OCI-LY3 (cell line): ENCODE results near the gene ZFP3.
"Not testable (repeated sequence)": the region's sequence is repeated elsewhere in the genome, so short reads cannot be mapped to it uniquely, and the experiment has no call there.

Source experiments
- H2AFZ ChIP-seq: fragments of 200-600, 300-600 bp; shearing (Covaris generic); 2 replicates; pipeline ENCODE4 v1.6.0; 2014; ENCODE audit warnings: antibody characterized with exemption, low read depth, low read length
- H3K27ac ChIP-seq: fragments of 200-600, 300-600 bp; sonication (generic); 2 replicates; pipeline ENCODE4 v1.5.1; 2014; ENCODE audit warnings: mild to moderate bottlenecking, low read length, moderate library complexity, mixed read lengths
- H3K27me3 ChIP-seq: fragments of 200-600, 300-600 bp; sonication (generic); 2 replicates; pipeline ENCODE4 v1.6.1; 2014; ENCODE audit warnings: low read depth, low read length, mixed read lengths
- H3K36me3 ChIP-seq: fragments of 200-600, 300-600 bp; sonication (generic); replicated peaks from 2 replicates; pipeline ENCODE3; 2014; ENCODE audit warnings: low read depth, low read length, mixed read lengths
- H3K4me1 ChIP-seq: fragments of 300-600, 200-600 bp; sonication (generic); 2 replicates; pipeline ENCODE4 v1.6.1; 2014; ENCODE audit warnings: low read length, mixed read lengths
- H3K4me2 ChIP-seq: fragments of 200-600, 300-600 bp; sonication (generic); 2 replicates; pipeline ENCODE4 v1.6.1; 2014; ENCODE audit warnings: low read length, mixed read lengths
- H3K4me3 ChIP-seq: fragments of 300-600, 200-600 bp; sonication (generic); 2 replicates; pipeline ENCODE4 v1.5.1; 2014; ENCODE audit warnings: antibody characterized with exemption, mild to moderate bottlenecking, low read length, moderate library complexity
- H3K79me2 ChIP-seq: fragments of 300-600, 200-600 bp; shearing (Covaris generic); 2 replicates; pipeline ENCODE4 v1.6.1; 2014; ENCODE audit warnings: mild to moderate bottlenecking, low read length, mixed read lengths
- H3K9ac ChIP-seq: fragments of 300-600, 200-600 bp; shearing (Covaris generic); 2 replicates; pipeline ENCODE4 v1.6.0; 2014; ENCODE audit warnings: mild to moderate bottlenecking, low read length, moderate library complexity
- H3K9me3 ChIP-seq: fragments of 200-600, 300-600 bp; shearing (Covaris generic); 2 replicates; pipeline ENCODE4 v1.6.1; 2014; ENCODE audit warnings: low read length, mixed read lengths; ENCODE audit not compliant: insufficient read depth
- H4K20me1 ChIP-seq: fragments of 200-600, 300-600 bp; sonication (generic); 2 replicates; pipeline ENCODE4 v1.6.1; 2016; ENCODE audit warnings: low read length, mixed read lengths; ENCODE audit not compliant: insufficient read depth
- CTCF ChIP-seq: fragments of 200-600, 300-600 bp; sonication (generic); IDR thresholded peaks from 2 replicates; pipeline ENCODE4 v1.5.1; 2014; ENCODE audit warnings: antibody characterized with exemption, low read length, low read depth
- EZH2phosphoT487 ChIP-seq: fragments of 200-600 bp; shearing (Covaris generic); IDR thresholded peaks from 2 replicates; pipeline ENCODE4 v1.6.1; 2018; ENCODE audit warnings: antibody characterized with exemption, mixed run types, low read depth

Gene ZFP3

GRCh38 chr17:5122586-5123342 lies 44.5 kb downstream of the ZFP3 start:
- TF ChIP-seq CTCF (no peak), EZH2phosphoT487 (no peak)
- Histone ChIP-seq H3K4me3 (no peak overlapping the region), H3K9ac (no peak overlapping the region), H4K20me1 (no peaks in the 10 kb centered on the region), H3K36me3 (no peaks in the 10 kb centered on the region), H3K4me1 (no peaks in the 10 kb centered on the region), H3K27me3 (no peaks in the 10 kb centered on the region), H3K9me3 (no peaks in the 10 kb centered on the region), H2AFZ (no peak overlapping the region), H3K4me2 (no peak overlapping the region), H3K79me2 (no peaks in the 10 kb centered on the region), H3K27ac (no peak overlapping the region)

DNA sequence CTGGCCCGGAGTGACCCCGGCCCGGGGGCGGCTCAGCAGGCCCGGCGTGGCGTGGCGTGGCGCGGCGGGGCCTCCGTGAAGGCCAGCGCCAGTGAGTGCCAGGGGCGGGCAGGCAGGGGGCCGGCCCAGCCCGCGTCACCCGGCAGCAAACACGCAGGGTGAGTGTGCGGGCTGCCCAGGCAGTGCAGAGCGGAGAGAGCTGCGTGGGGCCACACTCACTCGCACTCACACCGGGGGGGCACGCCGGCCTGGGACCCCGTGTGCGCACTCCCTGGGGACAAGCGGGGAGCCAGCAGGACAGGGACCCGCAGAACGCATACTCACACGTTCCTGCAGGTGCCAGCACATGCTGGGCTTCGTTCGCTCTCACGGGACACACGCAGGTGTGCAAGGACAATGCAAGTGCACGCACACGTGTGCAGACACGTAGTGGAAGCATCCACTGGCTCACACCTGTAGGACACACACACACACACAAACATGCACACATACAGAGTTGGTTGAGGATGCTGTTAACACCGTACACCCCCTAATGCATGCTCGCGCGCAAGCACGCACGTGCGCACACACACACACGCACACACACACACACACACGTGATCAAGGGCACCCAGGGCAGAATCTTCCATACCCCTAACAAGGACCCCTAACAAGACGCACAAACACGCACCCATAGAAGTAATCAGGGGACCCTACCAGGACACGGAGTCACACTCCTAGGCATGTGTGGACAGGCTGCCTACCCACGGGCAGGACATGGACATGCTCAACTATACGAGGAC lies 45.3 kb downstream of the ZFP3 start:
- no peak overlapping the region for H3K4me3 ChIP-seq
- H3K79me2 ChIP-seq = no peaks in the 10 kb centered on the region

DNA sequence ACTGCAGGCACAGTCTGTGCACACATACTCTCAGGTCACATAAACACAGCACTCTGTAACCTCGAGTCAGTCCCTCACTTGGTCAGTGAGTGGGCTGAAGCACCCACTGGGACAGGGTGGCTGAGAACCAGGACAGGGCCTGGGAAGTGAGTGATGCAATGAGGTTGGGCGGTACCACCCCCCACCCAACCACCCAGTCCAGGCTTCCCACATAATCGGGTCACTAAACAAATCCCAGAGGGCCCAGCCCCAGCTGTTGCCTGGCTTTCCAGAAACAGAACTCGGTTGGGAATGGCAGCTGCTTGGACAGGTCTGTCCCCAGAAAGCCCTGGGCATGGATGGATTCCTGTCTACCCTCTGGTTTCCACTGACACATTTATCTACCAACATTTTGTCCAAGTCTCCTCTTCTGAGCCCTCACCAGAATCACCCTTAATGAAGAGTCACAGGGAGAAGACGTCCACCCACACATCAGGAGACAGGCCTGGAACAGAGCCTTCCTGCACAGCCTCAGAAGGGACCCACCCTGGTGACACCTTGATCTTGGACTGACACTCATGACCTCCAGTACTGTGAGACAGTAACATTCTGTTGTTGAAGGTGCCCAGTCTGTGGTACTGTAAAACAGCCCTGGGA lies 46.0 kb downstream of the ZFP3 start:
- not testable (repeated sequence) for H4K20me1 ChIP-seq, H3K27me3 ChIP-seq, H3K79me2 ChIP-seq, H3K4me3 ChIP-seq, H3K9ac ChIP-seq, H3K9me3 ChIP-seq, H3K36me3 ChIP-seq, H3K27ac ChIP-seq, H3K4me1 ChIP-seq, H2AFZ ChIP-seq, H3K4me2 ChIP-seq

More for the DNA sequence above, 45.3 kb downstream of the ZFP3 start:
- Histone ChIP-seq H3K27ac (no peak overlapping the region), H4K20me1 (no peaks in the 10 kb centered on the region), H3K9me3 (no peaks in the 10 kb centered on the region), H3K4me2 (no peak overlapping the region), H2AFZ (no peak overlapping the region), H3K27me3 (no peaks in the 10 kb centered on the region), H3K4me1 (no peaks in the 10 kb centered on the region), H3K9ac (no peak overlapping the region), H3K36me3 (no peaks in the 10 kb centered on the region)
- TF ChIP-seq EZH2phosphoT487 = no peak
- no peak for TF ChIP-seq CTCF

- not testable (repeated sequence) for H3K27ac ChIP-seq, H3K9ac ChIP-seq, H3K79me2 ChIP-seq, H3K9me3 ChIP-seq, H2AFZ ChIP-seq, H3K4me2 ChIP-seq, H3K36me3 ChIP-seq, H3K4me1 ChIP-seq, H3K4me3 ChIP-seq, H3K27me3 ChIP-seq, H4K20me1 ChIP-seq
These were observed 46.6 kb downstream of the ZFP3 start for GRCh38 chr17:5124896-5125295.
